HL-60 (cell line): ENCODE data around the gene MYBPH.

Experiments used
- DNase-seq, 2 experiments: peaks; one replicate each; pipeline ENCODE4 v3.0.0-alpha.2; 2010 to 2020; ENCODE audit warnings: low read depth in 1 of 2, low spot score in 1 of 2
- H3K27ac ChIP-seq: fragments of 250-450 bp; sonication (Bioruptor Pico); replicated peaks from 2 replicates; pipeline ENCODE4 v1.5.1; 2020; ENCODE audit warnings: mild to moderate bottlenecking, moderate library complexity
- H3K27me3 ChIP-seq: fragments of 250-450 bp; sonication (Bioruptor Pico); 2 replicates; pipeline ENCODE4 v1.5.1; 2021; ENCODE audit warnings: mild to moderate bottlenecking, moderate library complexity; ENCODE audit not compliant: insufficient read depth, poor library complexity, severe bottlenecking
- H3K4me3 ChIP-seq: replicated peaks from 2 replicates; pipeline ENCODE4 v1.5.1; 2011; ENCODE audit warnings: mild to moderate bottlenecking, control low read depth, low read length; ENCODE audit not compliant: insufficient read depth
- CTCF ChIP-seq: IDR thresholded peaks from one replicate; pipeline ENCODE4 v1.5.1; 2011; ENCODE audit warnings: low read length, control low read depth, inconsistent platforms; ENCODE audit not compliant: insufficient read depth
- GABPA ChIP-seq: IDR thresholded peaks from 2 replicates; pipeline ENCODE4 v1.6.1; 2012; ENCODE audit warnings: low read depth
- POLR2AphosphoS5 ChIP-seq: IDR thresholded peaks from 2 replicates; pipeline ENCODE4 v1.6.1; 2012; ENCODE audit warnings: low read depth
- REST ChIP-seq: IDR thresholded peaks from 2 replicates; pipeline ENCODE4 v1.6.1; 2012; ENCODE audit warnings: low read depth; ENCODE audit not compliant: insufficient replicate concordance
- SPI1 ChIP-seq: IDR thresholded peaks from 2 replicates; pipeline ENCODE4 v1.6.1; 2012; ENCODE audit warnings: low read depth, mild to moderate bottlenecking, borderline replicate concordance

MYBPH gene

GRCh38 chr1:203136409-203137042, 39.1 kb downstream of the MYBPH start:
- Histone ChIP-seq H3K27ac (no peak overlapping the region), H3K27me3 (peaks cover 3% of the 10 kb centered on the region), H3K4me3 (no peak overlapping the region)
- no peak for TF ChIP-seq POLR2AphosphoS5
- no peak for TF ChIP-seq SPI1
- TF ChIP-seq CTCF, result no peak
- TF ChIP-seq REST, result no peak
- no peak for TF ChIP-seq GABPA
- no peak for DNase-seq

- Histone ChIP-seq H3K4me3 (no peak overlapping the region), H3K27me3 (peaks cover 3% of the 10 kb centered on the region), H3K27ac (no peak overlapping the region)
- peak; percentile 67 to 70 for DNase-seq
- no peak for TF ChIP-seq GABPA
- TF ChIP-seq SPI1, result peak; percentile 83
- no peak for TF ChIP-seq REST
- no peak for TF ChIP-seq POLR2AphosphoS5
- no peak for TF ChIP-seq CTCF
Observed at GRCh38 chr1:203135636-203136305, 39.9 kb downstream of the MYBPH start.

- TF ChIP-seq REST, result no peak
- TF ChIP-seq CTCF, result no peak
- no peak for TF ChIP-seq GABPA
- TF ChIP-seq POLR2AphosphoS5, result peak; percentile 16; the same call in 1 of the 2 replicates
- TF ChIP-seq SPI1, result 0 out of 2 replicates have a peak, but pooled peaks have one; percentile 6
- Histone ChIP-seq H3K27ac (no peak overlapping the region), H3K4me3 (no peak overlapping the region), H3K27me3 (peaks cover 3% of the 10 kb centered on the region)
- peak; percentile 58 to 83 for DNase-seq
Observed at GRCh38 chr1:203133970-203134725, 41.5 kb downstream of the MYBPH start.
